Measurements from ENCODE around the gene PPP2R2D. TPM values are rescaled to one million over a fixed set of nuclear protein-coding genes. Genes with fewer than 3 reads are reported as not detected.

The PPP2R2D gene
- total RNA-seq, 1 experiment from 2014 or later: 23.5 TPM

- Histone ChIP-seq H3K4me2 (no peak overlapping the region), H3K27me3 (ENCODE audit: insufficient read depth, low read depth) (no peaks in the 10 kb centered on the region), H3F3A (ENCODE audit: insufficient read depth, low read depth) (peaks cover 7% of the 10 kb centered on the region; the same call in 1 of the 2 replicates), H3K36me3 (ENCODE audit: low read depth) (no peaks in the 10 kb centered on the region), H3K4me1 (replicated peaks; ENCODE audit: insufficient read depth) (no peaks in the 10 kb centered on the region), H3K9me2 (ENCODE audit: insufficient read depth) (no peaks in the 10 kb centered on the region), H3K27ac (no peak overlapping the region), H4K20me1 (ENCODE audit: insufficient read depth) (peaks cover 9% of the 10 kb centered on the region; the same call in 1 of the 2 replicates), H3K79me2 (ENCODE audit: low read depth) (peaks cover 55% of the 10 kb centered on the region), H3K9me3 (ENCODE audit: insufficient read depth, low read depth) (no peaks in the 10 kb centered on the region), H3K4me3 (no peak overlapping the region), H2AFZ (no peak overlapping the region)
- ChIA-PET POLR2A (ENCODE audit: unreplicated experiment) (no interaction called here), CTCF (no interaction called here)
- no peak for DNase-seq
- BruUV-seq (replicated peaks): no TSS peak
- intact Hi-C loops (cut with micrococcal nuclease; ENCODE audit: unreplicated experiment): no loop called here
- no peak for TF ChIP-seq CTCF (conservative IDR thresholded peaks at IDR 0.05)
- no peak for TF ChIP-seq EZH2 (IDR thresholded peaks at IDR 0.05; ENCODE audit: low read depth)
Measured at GRCh38 chr10:131920151-131920550, 19.3 kb downstream of the PPP2R2D start.

- no peaks in the 10 kb centered on the region for H3K9me3 ChIP-seq (ENCODE audit: insufficient read depth, low read depth)
- H3K27me3 ChIP-seq (ENCODE audit: insufficient read depth, low read depth): no peaks in the 10 kb centered on the region
- DNase-seq: no peak
- no peaks in the 10 kb centered on the region for H3K4me1 ChIP-seq (replicated peaks; ENCODE audit: insufficient read depth)
- H3K36me3 ChIP-seq (ENCODE audit: low read depth): no peaks in the 10 kb centered on the region
- POLR2A ChIA-PET (ENCODE audit: unreplicated experiment): no interaction called here
- H2AFZ ChIP-seq: no peak overlapping the region
- H3F3A ChIP-seq (ENCODE audit: insufficient read depth, low read depth): peaks cover 8% of the 10 kb centered on the region; the same call in 1 of the 2 replicates
- no peaks in the 10 kb centered on the region for H3K9me2 ChIP-seq (ENCODE audit: insufficient read depth)
- no peak overlapping the region for H3K27ac ChIP-seq
- peaks cover 55% of the 10 kb centered on the region for H3K79me2 ChIP-seq (ENCODE audit: low read depth)
- BruUV-seq (replicated peaks): no TSS peak
- no peak overlapping the region for H3K4me3 ChIP-seq
- intact Hi-C loops (cut with micrococcal nuclease; ENCODE audit: unreplicated experiment): no loop called here
- TF ChIP-seq CTCF (conservative IDR thresholded peaks at IDR 0.05) (no peak), EZH2 (IDR thresholded peaks at IDR 0.05; ENCODE audit: low read depth) (no peak)
- no peak overlapping the region for H3K4me2 ChIP-seq
- peaks cover 11% of the 10 kb centered on the region; the same call in 1 of the 2 replicates for H4K20me1 ChIP-seq (ENCODE audit: insufficient read depth)
- CTCF ChIA-PET: no interaction called here
Measured at GRCh38 chr10:131920693-131921092, 19.9 kb downstream of the PPP2R2D start.

- H3F3A ChIP-seq (ENCODE audit: insufficient read depth, low read depth): peaks cover 8% of the 10 kb centered on the region; the same call in 1 of the 2 replicates
- no peaks in the 10 kb centered on the region for H3K9me2 ChIP-seq (ENCODE audit: insufficient read depth)
- TF ChIP-seq EZH2 (IDR thresholded peaks at IDR 0.05; ENCODE audit: low read depth) (no peak), CTCF (conservative IDR thresholded peaks at IDR 0.05) (no peak)
- peaks cover 11% of the 10 kb centered on the region; the same call in 1 of the 2 replicates for H4K20me1 ChIP-seq (ENCODE audit: insufficient read depth)
- no peaks in the 10 kb centered on the region for H3K9me3 ChIP-seq (ENCODE audit: insufficient read depth, low read depth)
- no peak overlapping the region for H2AFZ ChIP-seq
- peaks cover 55% of the 10 kb centered on the region for H3K79me2 ChIP-seq (ENCODE audit: low read depth)
- no peak for DNase-seq
- POLR2A ChIA-PET (ENCODE audit: unreplicated experiment): no interaction called here
- no peak overlapping the region for H3K27ac ChIP-seq
- no TSS peak for BruUV-seq (replicated peaks)
- H3K4me2 ChIP-seq: no peak overlapping the region
- no peak overlapping the region for H3K4me3 ChIP-seq
- no peaks in the 10 kb centered on the region for H3K36me3 ChIP-seq (ENCODE audit: low read depth)
- intact Hi-C loops (cut with micrococcal nuclease; ENCODE audit: unreplicated experiment): no loop called here
- H3K4me1 ChIP-seq (replicated peaks; ENCODE audit: insufficient read depth): no peaks in the 10 kb centered on the region
- H3K27me3 ChIP-seq (ENCODE audit: insufficient read depth, low read depth): no peaks in the 10 kb centered on the region
- CTCF ChIA-PET: no interaction called here
Measured at GRCh38 chr10:131921184-131921583, 20.4 kb downstream of the PPP2R2D start.

Data from PC-9 (cell line).